ENCODE measurements around the gene UIMC1.

The UIMC1 gene

GRCh38 chr5:177040814-177041420 lies 34.3 kb upstream of the UIMC1 start:
- TF ChIP-seq ZFX (IDR thresholded peaks at IDR 0.05): no peak
- no peak overlapping the region for H3K27ac ChIP-seq

GRCh38 chr5:177036921-177037320 lies 30.3 kb upstream of the UIMC1 start:
- no peak overlapping the region for H3K27ac ChIP-seq
- TF ChIP-seq ZFX (IDR thresholded peaks at IDR 0.05) (no peak), CTCF (conservative IDR thresholded peaks at IDR 0.05) (no peak)

DNA sequence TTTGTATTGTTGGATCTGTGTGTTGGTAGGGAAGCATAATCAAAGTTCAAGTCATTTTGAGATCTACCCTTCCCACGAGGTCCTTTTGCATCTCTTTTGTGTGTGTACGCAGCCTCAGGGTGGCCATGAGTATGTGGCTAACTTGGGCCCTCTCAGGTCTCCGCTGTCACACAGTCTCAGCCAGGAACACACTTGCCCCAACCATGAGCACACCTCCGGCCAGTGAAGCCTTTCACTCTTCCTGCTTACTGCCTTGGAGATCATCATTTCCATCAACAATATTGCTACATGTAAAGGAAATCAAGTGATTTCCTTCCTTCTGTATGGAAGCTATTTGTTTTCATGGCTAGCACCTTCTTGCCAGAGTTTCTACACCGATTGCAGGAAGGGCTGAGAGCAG lies 29.9 kb upstream of the UIMC1 start:
- TF ChIP-seq CTCF (conservative IDR thresholded peaks at IDR 0.05) (no peak), ZFX (IDR thresholded peaks at IDR 0.05) (no peak)
- no peak overlapping the region for H3K27ac ChIP-seq

GRCh38 chr5:177035976-177036375 lies 29.4 kb upstream of the UIMC1 start:
- no peak overlapping the region for H3K27ac ChIP-seq
- TF ChIP-seq CTCF (conservative IDR thresholded peaks at IDR 0.05): no peak
- TF ChIP-seq ZFX (IDR thresholded peaks at IDR 0.05): no peak

GRCh38 chr5:177029498-177029897 lies 22.9 kb upstream of the UIMC1 start:
- no peak overlapping the region for H3K27ac ChIP-seq
- no peak for TF ChIP-seq CTCF (conservative IDR thresholded peaks at IDR 0.05)

- TF ChIP-seq CTCF (conservative IDR thresholded peaks at IDR 0.05): no peak
- TF ChIP-seq ZFX (IDR thresholded peaks at IDR 0.05): no peak
- no peak overlapping the region for H3K27ac ChIP-seq
These were observed 21.1 kb upstream of the UIMC1 start for GRCh38 chr5:177027665-177028064.

DNA sequence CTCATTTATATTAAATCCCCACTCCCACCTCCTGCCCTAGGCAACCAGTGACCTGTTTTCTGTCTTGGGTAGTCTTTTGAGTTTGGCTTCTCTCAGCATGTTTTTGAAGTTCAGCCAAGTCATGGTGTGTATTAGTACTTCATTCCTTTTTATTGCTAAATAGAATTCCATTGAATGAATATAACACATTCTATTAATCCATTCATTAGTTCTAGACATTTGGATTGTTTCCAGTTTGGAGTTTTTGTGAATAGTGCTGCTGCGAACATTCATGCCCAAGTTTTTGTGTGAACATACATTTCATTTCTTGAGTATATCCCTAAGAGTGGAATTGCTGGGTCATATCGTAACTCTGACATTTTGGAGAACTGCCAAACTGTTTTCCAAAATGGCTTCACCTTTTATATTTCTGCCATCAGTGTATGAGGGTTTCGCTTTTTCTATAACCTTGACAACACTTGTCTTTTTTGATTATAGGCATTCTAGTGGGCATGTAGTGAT lies 18.6 kb upstream of the UIMC1 start:
- H3K27ac ChIP-seq: no peak overlapping the region
- TF ChIP-seq CTCF (conservative IDR thresholded peaks at IDR 0.05): no peak
- no peak for TF ChIP-seq ZFX (IDR thresholded peaks at IDR 0.05)

- TF ChIP-seq CTCF (conservative IDR thresholded peaks at IDR 0.05) (no peak), ZFX (IDR thresholded peaks at IDR 0.05) (no peak)
- no peak overlapping the region for H3K27ac ChIP-seq
These were observed 18.0 kb upstream of the UIMC1 start for GRCh38 chr5:177024559-177024958.
